IMR-90 (cell line): Measurements from ENCODE around the gene SLC46A2.

Experiments
- BHLHE40 ChIP-seq: fragments of 150-350 bp; IDR thresholded peaks from 2 replicates; pipeline ENCODE4 v1.6.1; 2016; ENCODE audit warnings: mild to moderate bottlenecking, low read depth, low read length
- CEBPB ChIP-seq: IDR thresholded peaks from 2 replicates; pipeline ENCODE4 v1.6.1; 2012; ENCODE audit warnings: low read depth, low read length, improper control_type of control experiment
- CTCF ChIP-seq: conservative IDR thresholded peaks from 2 replicates; pipeline ENCODE4 v1.5.1; 2012; ENCODE audit warnings: mild to moderate bottlenecking, low read depth, low read length, improper control_type of control experiment
- FOS ChIP-seq: fragments of 150-350 bp; IDR thresholded peaks from 2 replicates; pipeline ENCODE4 v1.6.1; 2016; ENCODE audit warnings: low read depth, low read length
- MAFK ChIP-seq: IDR thresholded peaks from 2 replicates; pipeline ENCODE4 v1.6.1; 2012; ENCODE audit warnings: low read depth, low read length, improper control_type of control experiment
- NFE2L2 ChIP-seq: fragments of 150-350 bp; IDR thresholded peaks from 2 replicates; pipeline ENCODE4 v1.6.1; 2016; ENCODE audit warnings: low read depth, mild to moderate bottlenecking, low read length
- POLR2A ChIP-seq: IDR thresholded peaks from 2 replicates; pipeline ENCODE4 v1.6.1; 2012; ENCODE audit warnings: mild to moderate bottlenecking, low read depth, low read length
- RCOR1 ChIP-seq: IDR thresholded peaks from 2 replicates; pipeline ENCODE4 v1.6.1; 2012; ENCODE audit warnings: mild to moderate bottlenecking, low read length, improper control_type of control experiment; ENCODE audit not compliant: insufficient replicate concordance
- RFX5 ChIP-seq: IDR thresholded peaks from 2 replicates; pipeline ENCODE4 v1.8.0; 2012; ENCODE audit warnings: low read depth, mild to moderate bottlenecking, low read length, moderate library complexity
- USF2 ChIP-seq: fragments of 150-350 bp; IDR thresholded peaks from 2 replicates; pipeline ENCODE4 v1.6.1; 2017; ENCODE audit warnings: mild to moderate bottlenecking, antibody characterized with exemption, low read length, low read depth

GRCh38 chr9:112925058-112925641 lies 34.5 kb upstream of the SLC46A2 start:
- TF ChIP-seq CTCF = peak; percentile 44
- no peak for TF ChIP-seq RCOR1
- TF ChIP-seq CEBPB = no peak
- TF ChIP-seq RFX5 = no peak
- TF ChIP-seq POLR2A = no peak
- no peak for TF ChIP-seq MAFK
- TF ChIP-seq FOS = no peak
- no peak for TF ChIP-seq NFE2L2
- TF ChIP-seq USF2 = no peak
- TF ChIP-seq BHLHE40 = no peak
